AG09309 (cell line): ENCODE results near the gene CENPU.

Experiments used
- DNase-seq: peaks from one replicate; pipeline ENCODE4 v3.0.0-alpha.2; 2010; ENCODE audit warnings: low read depth
- H3K4me3 ChIP-seq: 2 replicates; pipeline ENCODE4 v1.5.1; 2011; ENCODE audit warnings: mild to moderate bottlenecking, low read depth, low read length, moderate library complexity; ENCODE audit not compliant: control insufficient read depth
- TF ChIP-seq, protein P1 (sequence below): IDR thresholded peaks from 2 replicates; pipeline ENCODE4 v1.5.1; 2011; ENCODE audit warnings: mild to moderate bottlenecking, low read depth, low read length, inconsistent platforms; ENCODE audit not compliant: insufficient read depth, control insufficient read depth; ENCODE audit errors: missing control alignments

CENPU gene

GRCh38 chr4:184764601-184765000 is 30.7 kb upstream of the CENPU start:
- TF ChIP-seq, protein P1, sequence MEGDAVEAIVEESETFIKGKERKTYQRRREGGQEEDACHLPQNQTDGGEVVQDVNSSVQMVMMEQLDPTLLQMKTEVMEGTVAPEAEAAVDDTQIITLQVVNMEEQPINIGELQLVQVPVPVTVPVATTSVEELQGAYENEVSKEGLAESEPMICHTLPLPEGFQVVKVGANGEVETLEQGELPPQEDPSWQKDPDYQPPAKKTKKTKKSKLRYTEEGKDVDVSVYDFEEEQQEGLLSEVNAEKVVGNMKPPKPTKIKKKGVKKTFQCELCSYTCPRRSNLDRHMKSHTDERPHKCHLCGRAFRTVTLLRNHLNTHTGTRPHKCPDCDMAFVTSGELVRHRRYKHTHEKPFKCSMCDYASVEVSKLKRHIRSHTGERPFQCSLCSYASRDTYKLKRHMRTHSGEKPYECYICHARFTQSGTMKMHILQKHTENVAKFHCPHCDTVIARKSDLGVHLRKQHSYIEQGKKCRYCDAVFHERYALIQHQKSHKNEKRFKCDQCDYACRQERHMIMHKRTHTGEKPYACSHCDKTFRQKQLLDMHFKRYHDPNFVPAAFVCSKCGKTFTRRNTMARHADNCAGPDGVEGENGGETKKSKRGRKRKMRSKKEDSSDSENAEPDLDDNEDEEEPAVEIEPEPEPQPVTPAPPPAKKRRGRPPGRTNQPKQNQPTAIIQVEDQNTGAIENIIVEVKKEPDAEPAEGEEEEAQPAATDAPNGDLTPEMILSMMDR = no peak
- no peak for DNase-seq
- no peak overlapping the region for H3K4me3 ChIP-seq

GRCh38 chr4:184763150-184763780 is 29.4 kb upstream of the CENPU start:
- TF ChIP-seq, protein P1 = no peak
- H3K4me3 ChIP-seq = no peak overlapping the region
- no peak for DNase-seq

DNA sequence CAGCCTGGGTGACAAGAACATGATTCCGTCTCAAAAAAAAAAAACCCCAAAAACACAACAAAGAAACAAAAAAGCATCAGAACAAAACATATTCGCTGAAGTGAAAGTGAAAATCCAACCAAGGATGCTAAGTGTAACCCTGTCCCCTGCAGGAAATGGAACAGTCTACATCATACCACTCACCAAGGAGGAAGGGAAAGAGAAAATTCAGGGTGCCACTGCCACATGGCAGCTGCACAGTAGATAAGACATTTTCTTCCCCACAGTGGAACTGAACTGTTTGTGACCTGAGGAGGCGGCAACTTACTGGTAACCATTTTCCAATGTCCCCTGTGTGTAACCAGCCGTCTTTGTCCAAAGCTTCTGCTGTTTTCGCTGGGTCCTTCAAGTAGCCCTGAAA is 28.2 kb upstream of the CENPU start:
- no peak overlapping the region for H3K4me3 ChIP-seq
- DNase-seq = no peak
- TF ChIP-seq, protein P1 = no peak

GRCh38 chr4:184760681-184761080 is 26.8 kb upstream of the CENPU start:
- no peak overlapping the region for H3K4me3 ChIP-seq
- TF ChIP-seq, protein P1 = no peak
- DNase-seq = no peak

DNA sequence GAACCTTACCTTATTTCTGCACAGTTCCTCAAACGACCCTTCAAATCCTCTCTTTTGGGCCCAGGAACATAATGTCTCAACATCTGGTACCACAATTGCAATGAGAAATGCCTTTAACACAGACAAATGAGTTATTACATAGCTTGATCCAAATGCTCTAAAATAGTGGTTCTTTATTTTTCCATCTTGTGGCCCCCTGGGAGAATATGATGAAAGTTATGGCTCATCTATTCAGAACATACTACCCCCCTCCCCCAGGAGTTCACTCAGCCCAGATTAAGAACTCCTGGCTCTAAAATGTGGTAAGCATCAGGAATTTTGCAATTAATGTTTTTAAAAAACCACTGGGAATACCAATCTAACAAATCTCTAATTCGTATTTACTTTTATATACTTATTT is 23.9 kb upstream of the CENPU start:
- no peak overlapping the region for H3K4me3 ChIP-seq
- TF ChIP-seq, protein P1 = no peak
- DNase-seq = no peak

- no peak overlapping the region for H3K4me3 ChIP-seq
- TF ChIP-seq, protein P1 = no peak
- no peak for DNase-seq
Observed at GRCh38 chr4:184756399-184756798, 22.5 kb upstream of the CENPU start.
